K562 (cell line): ENCODE data around the gene XBP1. TPM values are rescaled to one million over a fixed set of nuclear protein-coding genes. Genes with fewer than 3 reads are reported as not detected.

ENCODE experiments used
- ATF7 ChIP-seq: fragments of 450-650 bp; IDR thresholded peaks from 2 replicates; pipeline ENCODE4 v1.7.1; 2014; ENCODE audit warnings: mild to moderate bottlenecking, moderate library complexity
- BACH1 ChIP-seq: fragments of 200-800 bp; sonication (Bioruptor generic); IDR thresholded peaks from 2 replicates; pipeline ENCODE4 v1.6.1; 2016; ENCODE audit warnings: missing genetic modification characterization, missing compliant biosample characterization
- E4F1 ChIP-seq: fragments of 250-450 bp; sonication (Bioruptor Pico); IDR thresholded peaks from 2 replicates; pipeline ENCODE4 v1.5.0; 2021; ENCODE audit warnings: mild to moderate bottlenecking, borderline replicate concordance
- HLTF ChIP-seq: fragments of 450-650 bp; IDR thresholded peaks from 2 replicates; pipeline ENCODE4 v1.6.1; 2016
- MLX ChIP-seq, 2 experiments: fragments of 450-650 bp in 1 of 2; sonication (generic) in 1 of 2; formaldehyde crosslinking; conservative IDR thresholded peaks; 2 replicates each; pipeline versions ENCODE4 v1.4.0 to v1.8.1; 2020 to 2022; ENCODE audit warnings: mild to moderate bottlenecking in 1 of 2, missing genetic modification reagents in 1 of 2
- RUNX1 ChIP-seq: sonication (generic); IDR thresholded peaks from 2 replicates; pipeline ENCODE4 v1.6.1; 2016; ENCODE audit warnings: antibody characterized with exemption, low read depth
- TCF15 ChIP-seq: fragments of 250-450 bp; sonication (Bioruptor Pico); IDR thresholded peaks from 2 replicates; pipeline ENCODE4 v1.8.0; 2022; ENCODE audit warnings: moderate library complexity, mild to moderate bottlenecking, inconsistent platforms
- TOE1 ChIP-seq, 2 experiments: fragments of 450-650 bp in 1 of 2; sonication (generic) in 1 of 2; formaldehyde crosslinking in 1 of 2; IDR thresholded peaks; 2 replicates each; pipeline versions ENCODE4 v1.7.1 to v1.8.0; 2016 to 2022; ENCODE audit warnings: borderline replicate concordance in 2 of 2, mild to moderate bottlenecking in 2 of 2, antibody characterized with exemption in 1 of 2, inconsistent platforms in 1 of 2, low read depth in 1 of 2, missing genetic modification reagents in 1 of 2, moderate library complexity in 1 of 2
- U2AF2 ChIP-seq: fragments of 200-400 bp; formaldehyde crosslinking; optimal IDR thresholded peaks from 2 replicates; pipeline ENCODE3; 2017; ENCODE audit warnings: low read depth, mild to moderate bottlenecking, low read length
- ZNF184 ChIP-seq: sonication (generic); formaldehyde crosslinking; IDR thresholded peaks from 2 replicates; pipeline ENCODE4 v1.5.0; 2020; ENCODE audit warnings: missing genetic modification reagents
- ZNF316 ChIP-seq: fragments of 450-650 bp; IDR thresholded peaks from 2 replicates; pipeline ENCODE4 v1.6.1; 2016
- ZNF318 ChIP-seq, 2 experiments: fragments of 450-650 bp; IDR thresholded peaks; 2 replicates each; pipeline ENCODE4 v1.6.1; 2016; ENCODE audit warnings: mild to moderate bottlenecking in 2 of 2, borderline replicate concordance in 1 of 2, low read depth in 1 of 2, moderate library complexity in 1 of 2
- ZNF398 ChIP-seq: fragments of 250-450 bp; sonication (Bioruptor Pico); IDR thresholded peaks from 2 replicates; pipeline ENCODE4 v1.8.0; 2021; ENCODE audit warnings: moderate library complexity, mild to moderate bottlenecking, inconsistent platforms
- polyA plus RNA-seq, 8 experiments: library from polyadenylated mRNA; depleted of rRNA in 4 of 8; stranded (reverse) in 5 of 8; unstranded in 3 of 8; fragments of >200 nt; fragmentation: Nextera tagmentation in 2 of 8; fragmentation: Illumina TruSeq in 1 of 8; extraction: Ambion mirVana in 2 of 8; extraction: Trizol in 1 of 8; gene quantifications; 2 replicates each; pipeline versions ENCODE4 v1.2.1 to v1.2.3, GENCODE V29; 2011 to 2014; ENCODE audit warnings: inconsistent platforms in 1 of 8, missing spikeins in 1 of 8
- total RNA-seq, 7 experiments: library from RNA; depleted of rRNA in 6 of 7; stranded (reverse); fragments of >200 nt in 6 of 7; fragmentation: Illumina TruSeq in 2 of 7; extraction: Trizol in 2 of 7; gene quantifications; 2 replicates each; pipeline versions ENCODE4 v1.2.1 to v1.2.3, GENCODE V29; 2011 to 2021; ENCODE audit warnings: low replicate concordance in 1 of 7

Gene XBP1
- total and polyA plus RNA-seq, 9 of the 15 experiments (the other 6 are each of a cell fraction or from before 2014, with no cell fraction given), result 25.0 to 218 (median 94.6) TPM

- no peak for TF ChIP-seq ZNF318 (IDR thresholded peaks at IDR 0.05; ENCODE audit: borderline replicate concordance in 1 of 2, low read depth in 1 of 2)
- TF ChIP-seq U2AF2, result no peak
- TF ChIP-seq MLX (CRISPR knock-in tag; conservative IDR thresholded peaks at IDR 0.05), result no peak
- TF ChIP-seq TOE1 (IDR thresholded peaks at IDR 0.05; ENCODE audit: borderline replicate concordance), result no peak
- no peak for TF ChIP-seq TOE1 (CRISPR knock-in tag; IDR thresholded peaks at IDR 0.05; ENCODE audit: borderline replicate concordance, low read depth)
- no peak for TF ChIP-seq BACH1 (tag)
- no peak for TF ChIP-seq TCF15
- TF ChIP-seq RUNX1, result no peak
- TF ChIP-seq ATF7, result peak; percentile 67
- TF ChIP-seq E4F1 (CRISPR knock-in tag), result no peak
- TF ChIP-seq HLTF, result no peak
- no peak for TF ChIP-seq ZNF184 (CRISPR knock-in tag)
- no peak for TF ChIP-seq ZNF398 (CRISPR knock-in tag)
- TF ChIP-seq ZNF316, result no peak
Observed at GRCh38 chr22:28800308-28801041, at the start of gene XBP1 (continued).
